ENCODE measurements around the gene SMARCC1.
"Not testable (repeated sequence)": the region's sequence is repeated elsewhere in the genome, so short reads cannot be mapped to it uniquely, and the experiment has no call there.

Gene SMARCC1

DNA sequence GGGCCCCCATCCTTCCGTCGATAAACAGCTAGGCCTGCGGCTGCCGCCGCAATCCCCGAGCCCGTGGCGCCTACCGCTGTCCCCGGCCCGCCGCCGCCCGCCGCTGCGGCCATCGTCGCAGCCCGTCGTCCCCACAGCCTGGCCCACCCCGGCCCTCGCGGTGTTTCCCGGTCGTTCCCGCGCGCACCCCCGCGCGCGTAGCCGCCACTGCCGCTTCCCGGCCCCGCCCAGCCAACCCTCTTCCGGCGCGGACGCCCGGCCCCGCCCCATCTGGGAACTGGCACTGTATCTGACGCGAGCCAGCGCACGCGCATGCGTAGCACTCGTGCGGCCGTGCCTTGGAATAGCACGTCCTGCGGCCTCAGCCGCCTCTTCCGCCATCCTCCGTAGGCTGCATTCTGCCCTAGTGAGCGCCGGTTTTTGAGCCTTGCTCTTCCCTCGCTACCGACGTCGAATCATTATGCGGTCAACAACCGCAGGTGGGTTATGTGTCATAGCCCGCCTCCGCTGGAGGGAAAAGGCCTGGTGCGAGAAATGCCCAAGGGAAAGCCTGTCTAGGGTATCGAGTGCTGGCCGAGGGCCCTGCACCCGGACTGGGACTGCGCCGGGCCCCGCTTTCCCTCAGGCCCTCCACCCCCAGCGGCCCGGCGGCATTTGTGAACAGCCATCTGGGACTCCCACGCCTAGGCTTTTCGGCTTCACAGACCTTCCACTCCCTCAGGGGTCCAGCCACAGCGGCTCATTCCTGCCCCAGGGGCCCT lies at the start of gene SMARCC1:
TSS of gene SMARCC1 (minus strand) at position 209 of the 761 bp plus-strand sequence. CDS start at position 113, 96 bp downstream.
- DNase-seq: peak; percentile 94 to 95

DNA sequence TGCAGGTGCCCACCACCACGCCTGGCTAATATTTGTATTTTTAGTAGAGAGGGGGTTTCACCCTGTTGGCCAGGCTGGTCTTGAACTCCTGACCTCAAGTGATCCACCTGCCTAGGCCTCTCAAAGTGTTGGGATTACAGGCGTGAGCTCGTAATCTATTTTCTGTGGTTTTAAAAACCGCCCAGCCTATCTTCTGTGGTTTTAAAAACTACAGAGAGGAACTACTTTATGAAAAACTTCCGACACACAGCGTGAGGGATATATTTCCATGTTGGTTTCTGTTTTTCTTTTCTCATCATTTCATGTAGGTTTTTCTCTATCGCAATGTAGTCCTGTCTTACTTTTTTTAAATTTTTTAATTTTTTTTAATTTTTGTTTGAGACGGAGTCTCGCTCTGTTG lies 47.8 kb upstream of the SMARCC1 start:
- DNase-seq: not testable (repeated sequence)

DNA sequence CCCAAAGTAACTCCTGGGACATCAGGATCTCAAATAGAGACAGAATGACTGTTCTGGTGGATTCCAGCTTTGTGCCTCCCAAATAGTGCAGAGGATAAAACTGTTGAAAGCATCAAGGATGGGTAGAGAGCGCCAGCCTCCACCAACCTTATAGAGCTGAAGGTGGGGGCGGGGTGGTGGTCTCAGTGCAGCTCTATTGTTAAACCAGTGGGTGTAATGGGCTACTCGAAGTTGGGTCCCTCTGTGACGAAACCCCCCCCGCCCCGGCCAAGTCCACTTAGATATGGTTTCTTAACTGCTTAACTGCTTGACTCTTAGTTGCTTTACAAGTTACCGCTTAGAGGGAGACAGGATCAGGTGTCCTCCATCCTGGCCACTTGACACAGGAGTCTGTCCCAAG lies 43.9 kb upstream of the SMARCC1 start:
- DNase-seq: no peak

DNA sequence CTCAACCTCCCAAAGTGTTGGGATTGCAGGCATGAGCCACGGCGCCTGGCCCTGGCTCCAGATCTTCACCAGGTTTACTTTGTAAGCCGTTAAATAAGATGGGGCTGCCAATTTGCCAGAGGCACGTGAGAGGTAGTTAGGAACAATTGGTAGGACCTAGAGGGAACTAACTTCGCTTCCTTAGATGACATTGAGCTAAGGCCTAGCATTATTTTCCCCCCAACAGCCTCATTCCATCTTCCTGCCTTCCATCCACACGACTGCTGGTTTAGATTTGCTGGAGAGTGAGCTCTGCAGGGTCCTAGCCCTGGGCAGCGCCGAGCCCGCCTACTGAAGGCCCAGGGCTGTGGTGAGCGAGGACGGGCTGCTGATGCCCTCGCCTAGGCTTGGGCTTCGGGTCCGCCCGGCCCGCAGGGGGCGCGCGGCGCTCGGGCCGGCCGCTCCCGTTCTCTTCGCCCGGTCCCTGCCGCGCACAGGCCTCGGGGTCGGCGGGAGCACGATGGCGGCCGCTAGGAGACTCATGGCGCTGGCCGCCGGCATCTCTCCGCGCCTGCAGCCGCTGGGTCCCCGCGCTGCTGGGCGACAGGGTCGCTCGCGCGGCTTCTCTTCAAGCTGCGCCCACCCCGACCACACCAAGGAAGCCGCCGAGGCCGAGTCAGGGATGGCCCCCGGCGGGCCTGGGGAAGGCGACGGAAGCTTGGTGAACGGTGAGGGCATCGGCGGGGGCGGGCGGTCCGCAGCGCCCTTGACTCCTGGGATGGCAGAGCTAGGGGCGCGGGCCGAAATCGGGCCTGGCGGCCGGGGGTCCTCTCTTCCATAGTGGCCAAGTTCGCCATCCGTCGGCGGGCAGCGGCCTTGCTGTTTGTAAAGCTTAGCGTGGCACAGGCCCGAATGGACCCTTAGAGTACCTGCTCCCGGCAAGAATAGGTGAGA lies 43.1 kb upstream of the SMARCC1 start:
- peak; percentile 76 for DNase-seq

DNA sequence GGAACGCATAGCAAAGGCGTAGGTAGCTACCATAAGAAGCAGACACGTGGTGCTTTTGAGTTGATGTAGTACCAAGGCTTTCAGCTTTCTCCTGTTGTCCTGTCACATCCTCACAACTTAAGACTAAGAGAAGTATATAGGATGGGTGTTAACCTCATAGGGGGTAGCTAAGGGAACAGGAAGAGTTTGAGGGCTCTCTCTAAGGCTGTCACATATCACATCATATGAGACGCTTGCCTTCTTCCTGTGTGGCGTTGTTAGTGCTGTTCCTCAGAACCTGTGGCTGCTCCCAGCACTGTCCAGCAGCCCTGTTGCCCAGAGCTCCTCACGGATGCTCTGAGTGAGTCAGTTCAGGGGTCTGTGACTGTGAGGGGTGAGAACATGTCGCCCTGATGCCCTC lies 35.9 kb upstream of the SMARCC1 start:
- DNase-seq: no peak

DNA sequence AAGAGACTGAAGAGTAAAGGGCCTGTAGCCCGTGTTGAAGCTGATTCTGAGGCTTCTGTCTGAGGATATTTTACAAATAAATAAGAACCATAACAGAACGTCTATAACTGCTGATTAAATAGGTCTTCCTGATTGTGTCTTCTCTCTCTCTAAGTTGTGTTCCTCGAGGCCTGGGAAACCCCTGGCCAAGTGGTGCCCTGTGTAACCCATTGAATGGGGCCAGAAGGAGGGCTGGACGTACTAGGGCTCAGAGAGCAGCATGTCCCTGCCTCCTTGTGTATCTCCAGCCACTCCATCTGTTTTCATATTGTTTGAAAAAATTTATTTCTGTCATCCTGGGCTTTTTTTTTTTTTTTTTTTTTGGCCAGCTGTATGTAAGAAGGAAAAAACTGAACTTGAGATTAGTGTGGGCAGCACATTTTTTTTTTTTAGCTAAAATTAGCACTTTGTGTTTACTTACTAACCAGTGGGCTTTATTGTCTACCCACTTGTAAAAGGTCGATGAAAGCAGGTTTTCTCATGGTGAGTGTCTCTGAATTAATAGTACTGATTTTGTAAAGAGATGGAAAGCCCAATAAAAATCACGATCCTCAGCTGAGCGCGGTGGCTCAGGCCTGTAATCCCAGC lies 32.0 kb upstream of the SMARCC1 start:
- no peak for DNase-seq

DNA sequence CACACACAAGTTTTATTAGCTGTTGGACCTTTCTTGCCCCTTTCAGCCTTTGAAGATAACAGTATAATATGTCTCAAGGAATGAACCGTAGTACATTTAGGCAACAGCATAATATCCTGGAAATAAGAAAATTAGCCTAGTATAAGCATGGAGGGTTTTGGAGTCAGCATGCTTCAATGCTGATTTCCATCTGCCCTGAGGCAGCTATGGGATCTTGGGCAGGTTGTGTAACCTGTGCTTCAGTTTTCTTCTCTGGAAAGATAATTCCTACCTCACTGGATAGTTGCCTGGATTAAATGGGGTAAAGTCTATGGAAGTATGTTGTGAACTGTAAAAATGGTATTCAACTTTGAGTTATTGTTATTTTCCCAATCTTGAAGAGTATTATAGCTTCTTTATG lies 22.9 kb upstream of the SMARCC1 start:
- no peak for DNase-seq

DNA sequence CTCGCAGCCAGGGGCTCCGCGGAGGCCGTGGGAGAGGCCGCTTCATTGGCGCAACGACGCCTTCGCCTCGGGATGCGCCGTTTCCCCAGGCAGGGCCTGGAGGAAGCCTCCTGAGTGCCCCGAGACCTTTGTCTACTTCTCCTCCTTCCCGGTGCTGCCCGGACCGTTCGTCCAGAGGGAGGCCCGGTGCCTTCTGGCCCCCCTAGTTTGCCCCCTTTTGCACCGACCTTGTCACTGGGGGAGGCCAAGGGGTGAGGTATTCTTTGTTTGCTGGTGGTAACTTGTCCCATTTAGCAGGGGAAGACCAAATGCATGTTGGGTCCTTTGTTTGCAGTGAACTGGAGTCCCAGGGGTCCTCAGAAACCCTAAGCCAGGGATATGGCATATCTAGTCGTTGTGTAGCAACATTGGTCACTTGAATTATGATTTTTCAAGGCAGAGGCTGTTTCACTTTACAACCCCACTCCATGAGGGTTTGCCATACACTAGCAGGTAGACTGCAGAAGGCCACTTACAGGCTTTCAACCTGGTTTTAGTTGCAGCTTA lies 21.9 kb upstream of the SMARCC1 start:
- DNase-seq: no peak

DNA sequence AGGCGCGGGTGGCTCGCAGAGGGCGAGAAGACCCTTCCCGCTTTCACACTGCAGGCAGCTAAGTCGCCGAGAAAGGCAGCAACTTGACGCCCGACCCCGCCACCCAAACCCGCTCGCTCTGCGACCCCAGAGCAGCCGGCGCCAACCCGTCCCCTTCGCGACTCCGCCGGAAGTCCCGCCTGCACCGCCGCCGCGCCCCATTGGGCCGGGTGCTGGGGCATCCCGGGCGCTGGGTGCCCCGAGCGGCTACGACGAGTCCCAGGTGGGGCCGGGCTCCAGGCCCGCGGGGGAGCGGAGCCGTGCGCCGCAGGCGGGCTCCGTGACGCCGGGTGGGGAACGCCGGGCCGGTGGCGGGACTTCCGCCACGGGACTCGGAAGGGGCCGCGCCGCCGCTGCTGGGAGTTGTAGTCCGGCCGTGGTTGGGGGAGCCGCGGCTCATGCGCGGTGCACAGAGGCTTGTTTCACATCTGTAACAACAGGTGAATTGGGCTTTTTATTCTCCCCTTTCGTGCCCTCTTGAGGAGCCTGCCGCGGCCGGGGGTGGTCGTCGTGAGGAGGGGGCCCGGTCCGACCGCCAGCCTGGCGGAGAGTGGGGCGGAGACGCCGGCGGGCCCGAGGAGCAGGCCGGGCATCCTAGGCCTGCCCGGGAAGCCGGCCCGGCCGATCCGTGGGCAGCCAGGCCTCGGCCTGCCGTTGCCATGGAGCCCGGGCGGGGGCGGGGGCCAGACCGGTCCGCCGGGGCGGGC lies 21.2 kb upstream of the SMARCC1 start, which contains the start of gene DHX30:
TSS of gene DHX30 (plus strand) at position 405 of the 746 bp plus-strand sequence. CDS start 7,546 bp downstream, outside the sequence.
- DNase-seq: peak; percentile 84 to 91

DNA sequence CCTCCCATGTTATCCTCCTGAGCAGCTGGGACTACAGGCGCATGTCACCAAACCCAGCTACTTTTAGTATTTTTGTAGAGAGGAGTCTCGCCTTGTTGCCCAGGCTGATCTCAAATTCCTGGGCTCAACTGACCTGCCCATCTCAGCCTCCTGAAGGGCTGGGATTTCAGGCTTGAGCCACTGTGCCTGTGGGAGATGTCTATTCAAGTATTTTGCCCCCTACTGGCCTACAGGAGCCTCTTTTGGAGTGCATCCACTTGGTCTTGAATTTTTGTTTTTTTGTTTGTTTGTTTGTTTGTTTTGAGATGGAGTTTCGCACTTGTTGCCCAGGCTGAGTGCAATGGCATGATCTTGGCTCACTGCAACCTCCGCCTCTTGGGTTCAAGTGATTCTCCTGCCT lies 18.0 kb upstream of the SMARCC1 start:
- DNase-seq: no peak

DNA sequence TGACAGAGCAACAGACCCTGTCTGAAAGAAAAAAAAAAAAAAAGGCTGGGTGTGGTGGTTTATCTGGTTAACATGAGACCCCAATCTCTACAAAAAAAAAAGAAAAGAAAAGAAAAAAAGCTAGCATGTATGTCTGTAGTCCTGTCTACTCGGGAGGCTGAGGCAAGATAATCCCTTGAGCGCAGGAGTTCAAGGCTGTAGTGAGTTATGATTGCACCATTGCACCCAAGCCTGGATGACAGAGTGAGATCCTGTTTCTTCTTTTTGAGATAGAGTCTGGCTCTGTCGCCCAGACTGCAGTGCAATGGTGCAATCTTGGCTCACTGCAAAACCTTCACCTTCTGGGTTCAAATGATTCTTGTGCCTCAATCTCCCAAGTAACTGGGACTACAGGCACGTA lies 12.9 kb upstream of the SMARCC1 start:
- no peak for DNase-seq

DNA sequence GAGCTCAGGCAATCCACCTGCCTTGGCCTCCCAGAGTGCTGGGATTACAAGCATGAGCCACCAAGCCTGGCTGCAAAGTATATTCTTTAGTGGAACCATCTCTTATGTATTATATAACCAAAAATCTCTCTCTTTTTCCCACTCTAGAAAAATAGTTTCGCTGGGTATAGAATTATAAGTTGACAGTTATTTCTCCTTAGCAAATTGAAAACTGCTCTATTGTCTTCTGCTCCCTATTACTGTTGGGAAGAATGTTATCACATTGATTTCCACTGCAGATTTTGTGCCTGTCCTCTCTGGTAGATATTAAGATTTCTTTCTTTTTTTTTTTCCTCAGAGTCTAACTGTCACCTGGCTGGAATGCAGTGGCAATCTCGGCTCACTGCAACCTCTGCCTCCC lies 11.0 kb upstream of the SMARCC1 start:
- DNase-seq: no peak

DNA sequence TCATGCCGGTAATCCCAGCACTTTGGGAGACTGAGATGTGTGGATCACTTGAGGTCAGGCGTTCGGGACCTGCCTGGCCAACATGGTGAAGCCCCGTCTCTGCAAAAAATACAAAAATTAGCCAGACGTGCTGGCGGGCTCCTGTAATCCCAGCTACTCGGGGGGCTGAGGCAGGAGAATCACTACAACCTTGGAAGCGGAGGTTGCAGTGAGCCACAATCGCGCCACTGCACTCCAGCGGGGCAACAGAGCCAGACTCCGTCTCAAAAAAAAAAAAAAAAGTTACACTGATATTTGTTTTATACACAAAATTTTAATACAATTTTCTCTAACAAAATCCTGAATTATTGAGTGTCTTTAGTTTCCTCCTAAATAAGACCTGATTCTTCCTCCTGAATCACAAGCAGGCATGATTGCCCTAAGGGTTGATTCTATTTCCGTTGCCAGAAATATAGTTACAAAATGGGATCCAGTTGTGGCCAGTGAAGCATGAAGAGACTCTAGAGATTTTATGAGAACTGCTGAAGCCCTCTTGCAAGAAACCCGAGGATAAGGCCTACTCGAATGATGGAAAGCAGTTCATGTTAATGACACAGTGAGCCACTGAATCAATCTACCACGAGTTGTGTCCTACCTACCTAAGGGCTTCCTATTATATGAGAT lies 9.6 kb upstream of the SMARCC1 start:
- DNase-seq: no peak

DNA sequence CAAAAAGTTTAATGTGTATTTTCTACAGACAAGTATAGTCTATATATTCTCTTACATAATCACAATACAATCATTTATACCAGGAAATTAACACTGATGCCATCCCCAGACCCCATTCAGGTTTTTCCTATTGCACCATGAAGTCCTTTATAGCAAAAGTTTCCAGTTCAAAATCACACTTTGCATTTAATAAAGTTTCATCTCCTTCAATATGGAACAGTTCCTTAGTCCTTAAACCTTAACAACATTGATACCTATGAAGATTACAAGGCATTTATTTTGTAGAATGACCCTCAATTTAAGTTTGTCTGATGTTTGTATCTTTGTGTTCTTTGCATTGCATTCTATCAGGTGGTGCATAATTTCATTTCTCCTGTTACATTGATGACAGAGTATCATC lies 2.0 kb upstream of the SMARCC1 start:
- no peak for DNase-seq

DNA sequence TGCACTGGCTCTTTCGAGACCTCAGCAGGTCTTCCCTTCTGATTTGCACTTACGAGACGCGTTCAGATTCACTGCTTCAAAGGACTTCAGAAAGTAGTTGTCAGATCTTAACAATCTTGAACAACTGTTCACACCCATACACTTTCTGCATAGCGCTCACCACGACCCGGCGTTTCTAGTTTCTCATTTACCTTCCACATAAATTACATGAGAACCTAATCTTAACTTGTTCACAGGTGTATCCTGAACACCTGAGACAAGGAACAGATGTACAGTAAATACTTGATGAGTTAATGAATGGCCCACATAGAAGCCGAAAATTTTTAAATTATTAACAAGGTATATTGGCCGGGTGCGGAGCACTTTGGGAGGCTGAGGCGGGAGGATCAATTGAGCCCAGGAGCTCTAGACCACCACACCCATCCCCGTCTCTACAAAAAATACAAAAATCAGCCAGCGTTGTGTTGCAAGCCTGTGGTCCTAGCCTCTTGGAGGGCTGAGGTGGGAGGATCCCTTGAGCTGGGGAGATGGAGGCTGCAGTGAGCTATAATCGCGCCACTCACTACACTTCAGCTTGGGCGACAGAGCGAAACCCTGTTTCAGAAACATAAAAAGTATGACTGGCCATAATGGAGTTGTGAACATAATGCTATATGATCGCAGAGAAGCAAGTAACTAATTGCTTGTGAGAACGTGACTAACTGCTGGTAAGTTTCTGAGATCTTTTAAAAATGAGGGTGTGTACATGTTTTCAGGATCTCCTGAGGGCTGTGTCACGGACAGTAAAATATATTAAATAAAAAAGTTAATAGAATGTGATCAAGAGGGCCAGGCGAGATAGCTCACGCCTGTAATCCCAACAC lies 984 bp upstream of the SMARCC1 start:
- DNase-seq: no peak

DNA sequence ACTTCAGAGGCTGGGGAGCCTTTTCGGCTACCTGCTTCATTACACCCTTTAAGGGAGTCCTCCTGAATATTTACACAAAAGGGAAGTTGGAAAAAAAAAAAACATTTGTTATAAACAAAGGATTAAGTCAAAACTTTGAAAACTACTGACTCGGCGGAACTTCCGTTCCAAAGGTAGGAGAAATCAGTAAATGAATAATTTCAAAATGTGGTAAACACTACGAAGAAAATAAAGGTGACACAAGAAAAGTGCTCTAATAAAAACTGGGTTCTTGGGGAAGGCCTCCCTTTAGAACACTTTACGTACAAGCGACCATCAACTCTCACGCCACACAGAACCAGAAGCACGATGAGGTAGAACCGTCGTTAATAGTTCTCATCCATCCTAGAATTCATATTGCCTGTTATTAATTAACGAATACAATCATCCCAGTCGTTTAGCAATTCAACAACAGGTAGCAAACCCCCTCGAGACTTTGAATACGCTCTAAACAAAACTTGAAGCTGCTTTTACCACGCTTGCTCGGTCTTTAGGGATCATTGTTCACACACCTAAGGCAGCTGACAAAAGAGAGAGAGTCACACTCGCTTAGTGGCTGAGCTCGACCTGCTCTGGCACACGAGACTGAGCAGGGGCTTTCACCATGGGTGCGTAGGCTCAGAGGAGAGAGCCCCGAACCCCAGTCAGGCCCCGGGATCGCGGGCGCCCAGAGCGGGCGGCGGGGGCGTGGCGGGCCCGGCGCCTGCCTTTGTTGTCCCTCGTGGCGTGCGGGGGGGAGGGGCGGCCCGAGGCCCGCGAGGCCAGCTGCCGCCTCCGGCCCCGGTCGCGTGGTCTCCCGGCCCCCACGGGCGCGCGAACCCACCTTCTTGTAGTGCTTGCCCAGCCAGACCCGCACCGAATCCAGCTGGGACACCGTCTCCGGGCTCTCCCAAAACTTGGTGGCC lies 680 bp downstream of the SMARCC1 start:
- DNase-seq: peak; percentile 47 to 67

DNA sequence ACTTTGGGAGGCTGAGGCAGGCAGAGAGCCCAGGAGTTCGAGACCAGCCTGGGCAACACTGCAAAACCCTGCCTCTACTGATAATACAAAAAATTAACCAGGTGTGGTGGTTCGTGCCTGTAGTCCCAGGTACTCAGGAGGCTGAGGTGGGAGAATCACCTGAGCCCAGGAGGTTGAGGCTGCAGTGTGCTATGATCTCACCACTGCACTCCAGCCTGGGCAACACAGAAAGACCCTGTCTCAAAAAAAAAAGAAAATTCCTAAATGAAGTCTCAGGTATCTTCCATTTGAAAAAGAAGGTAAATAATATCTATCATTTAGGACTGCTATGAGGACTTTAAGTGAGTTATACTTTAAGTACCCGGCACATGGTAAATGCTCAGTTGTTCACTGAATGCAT lies 2.9 kb downstream of the SMARCC1 start:
- DNase-seq: no peak

DNA sequence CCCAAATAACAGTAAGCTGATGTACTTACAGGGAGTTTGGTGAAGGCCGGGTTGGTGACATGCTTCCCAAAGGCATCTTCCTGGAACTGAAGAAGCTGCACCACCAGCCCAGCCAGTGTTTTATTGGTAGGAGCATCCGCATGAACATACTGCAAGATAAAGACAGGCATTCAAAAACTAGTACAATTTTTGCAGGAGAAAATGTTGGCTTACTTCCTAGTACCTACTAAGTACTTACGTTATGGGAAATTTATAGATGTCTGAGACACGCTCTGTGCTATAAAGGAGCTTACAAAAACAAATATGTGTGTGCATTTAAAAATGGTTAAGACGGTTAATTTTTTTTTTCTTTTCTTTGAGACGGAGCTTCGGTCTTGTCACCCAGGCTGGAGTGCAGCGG lies 8.9 kb downstream of the SMARCC1 start:
- DNase-seq: no peak

DNA sequence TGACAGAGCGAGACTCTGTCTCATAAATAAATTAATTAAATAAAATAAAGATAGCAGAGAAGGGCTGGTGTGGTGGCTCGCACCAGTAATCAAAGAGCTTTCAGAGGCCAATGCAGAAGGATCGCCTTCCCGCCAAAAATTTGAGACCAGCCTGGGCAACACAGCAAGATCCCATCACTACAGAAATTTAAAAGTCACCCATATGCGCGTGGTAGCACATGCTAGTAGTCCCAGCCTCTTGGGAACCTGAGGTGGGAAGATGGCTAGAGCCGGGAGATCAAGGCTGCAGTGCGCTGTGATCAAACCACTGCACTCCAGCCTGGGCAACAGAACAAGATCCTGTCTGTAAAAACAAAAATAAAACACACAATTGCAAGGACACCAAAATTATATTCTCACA lies 9.6 kb downstream of the SMARCC1 start:
- DNase-seq: no peak

DNA sequence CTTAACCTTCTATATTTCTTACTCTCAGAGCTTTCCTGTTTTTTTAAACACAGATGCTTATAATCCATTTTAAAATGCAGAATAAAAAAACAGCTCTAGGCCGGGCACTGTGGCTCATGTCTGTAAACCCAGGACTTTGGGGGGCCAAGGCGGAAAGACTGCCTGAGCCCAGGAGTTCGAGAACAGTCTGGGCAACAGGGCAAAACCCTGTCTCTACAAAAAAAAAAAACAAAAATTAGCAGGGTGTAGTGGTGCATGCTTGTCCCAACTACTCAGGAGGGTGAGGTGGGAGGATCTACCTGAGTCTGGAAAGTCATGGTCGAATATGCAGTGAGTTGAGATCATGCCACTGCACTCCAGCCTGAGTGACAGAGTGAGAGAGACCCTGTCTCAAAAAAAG lies 15.5 kb downstream of the SMARCC1 start:
- DNase-seq: no peak
